Measurements from ENCODE around the gene DUSP12. TPM values are rescaled to one million over a fixed set of nuclear protein-coding genes. Genes with fewer than 3 reads are reported as not detected.

DUSP12 gene
- total and polyA plus RNA-seq, 2 donors (not counting 3 experiments of a cell fraction or from before 2014, with no cell fraction given) = 26.8 to 31.6 TPM

DNA sequence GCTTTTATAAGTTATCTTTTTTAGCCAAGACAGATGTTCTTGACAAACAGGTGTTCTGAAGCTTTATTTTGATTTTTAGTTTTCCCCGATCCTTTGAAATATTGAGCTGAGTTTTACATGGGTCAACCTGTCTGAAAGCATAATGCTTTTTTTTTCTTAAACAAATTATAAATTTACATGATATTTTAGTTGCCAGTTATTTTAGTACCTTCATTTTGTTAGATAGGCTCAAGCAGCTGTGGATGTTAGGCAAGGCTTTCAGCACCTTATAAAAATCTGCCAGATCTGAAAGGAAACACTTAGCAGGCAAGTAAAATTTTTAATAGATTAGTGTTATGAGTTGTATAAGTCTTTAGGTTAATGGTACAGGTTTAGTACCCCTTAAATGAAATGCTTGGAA, 50.2 kb downstream of the DUSP12 start:
- CTCF ChIA-PET = interaction anchor here (1.5 kb wide), 1 partner anchor 237 kb away, joined by 6 read pairs; no protein-coding TSS in a partner anchor
- no peaks in the 10 kb centered on the region for H3K9me3 ChIP-seq (replicated peaks; ENCODE audit: control insufficient read depth, insufficient read depth, low read length)
- H3K36me3 ChIP-seq (ENCODE audit: control insufficient read depth in 2 of 2, extremely low read depth in 1 of 2, insufficient read depth in 2 of 2, low read length in 2 of 2) = peaks cover 4 to 12% of the 10 kb centered on the region in 2 experiments
- no peaks in the 10 kb centered on the region for H3K9me1 ChIP-seq (replicated peaks; ENCODE audit: control insufficient read depth, extremely low read depth, insufficient read depth, low read length)
- no TSS peak for BruUV-seq (replicated peaks)
- no peak overlapping the region for H3K4me3 ChIP-seq (replicated peaks in 1 of 3; ENCODE audit: insufficient read depth in 1 of 3, low read depth in 1 of 3, low read length in 3 of 3)
- H3K4me2 ChIP-seq (ENCODE audit: insufficient read depth, low read length) = no peak overlapping the region
- no peak overlapping the region for H3K27ac ChIP-seq (ENCODE audit: insufficient read depth, low read depth, low read length)
- no peaks in the 10 kb centered on the region for H3K4me1 ChIP-seq (ENCODE audit: control insufficient read depth, extremely low read depth, insufficient read depth, low read length)
- H3K27me3 ChIP-seq (ENCODE audit: control insufficient read depth in 2 of 2, insufficient read depth in 2 of 2, low read length in 2 of 2) = no peaks in the 10 kb centered on the region
- POLR2A ChIA-PET = interaction anchor here (0.6 kb wide), 1 partner anchor 206 kb away, joined by 4 read pairs; no protein-coding TSS in a partner anchor
- DNase-seq (ENCODE audit: low read depth, low spot score) = no peak
- dilution Hi-C loops (cut with MboI; ENCODE audit: extremely low pct_ligation_motif_present, low sequenced_read_pairs) (no loop called here), intact Hi-C loops (cut with micrococcal nuclease) (no loop called here)
- no peak overlapping the region for H2AFZ ChIP-seq (ENCODE audit: low read depth, low read length)
- TF ChIP-seq JUN (IDR thresholded peaks at IDR 0.05; ENCODE audit: borderline replicate concordance, insufficient read depth, insufficient read length, low read depth) = no peak
- no peak for TF ChIP-seq MAX (IDR thresholded peaks at IDR 0.05; ENCODE audit: insufficient read depth, insufficient read length)
- H4K20me1 ChIP-seq (replicated peaks; ENCODE audit: control insufficient read depth, extremely low read depth, insufficient read depth, low read length) = no peaks in the 10 kb centered on the region
- FAIRE-seq = no peak
- peaks cover 2% of the 10 kb centered on the region for H3K79me2 ChIP-seq (ENCODE audit: control insufficient read depth, insufficient read depth, low read length)
- no peak overlapping the region for H3K9ac ChIP-seq (replicated peaks; ENCODE audit: extremely low read depth, insufficient read depth, low read length)

DNA sequence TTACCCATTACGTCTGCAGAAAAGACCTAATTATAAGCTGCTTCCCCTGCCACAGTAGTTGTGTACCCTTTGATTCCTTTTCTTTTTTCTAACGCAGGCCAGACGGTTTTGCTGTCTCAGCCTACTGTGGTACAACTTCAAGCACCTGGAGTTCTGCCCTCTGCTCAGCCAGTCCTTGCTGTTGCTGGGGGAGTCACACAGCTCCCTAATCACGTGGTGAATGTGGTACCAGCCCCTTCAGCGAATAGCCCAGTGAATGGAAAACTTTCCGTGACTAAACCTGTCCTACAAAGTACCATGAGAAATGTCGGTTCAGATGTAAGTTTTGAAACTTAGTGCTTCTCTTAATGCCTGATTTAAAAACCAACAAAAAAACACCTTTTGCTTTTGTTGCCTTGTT, 52.4 kb downstream of the DUSP12 start:
- no peak for DNase-seq (ENCODE audit: low read depth, low spot score)
- Histone ChIP-seq H4K20me1 (replicated peaks; ENCODE audit: control insufficient read depth, extremely low read depth, insufficient read depth, low read length) (peaks cover 2% of the 10 kb centered on the region), H3K9me3 (replicated peaks; ENCODE audit: control insufficient read depth, insufficient read depth, low read length) (no peaks in the 10 kb centered on the region), H3K4me2 (ENCODE audit: insufficient read depth, low read length) (no peak overlapping the region), H3K27ac (ENCODE audit: insufficient read depth, low read depth, low read length) (no peak overlapping the region), H3K36me3 (ENCODE audit: control insufficient read depth in 2 of 2, extremely low read depth in 1 of 2, insufficient read depth in 2 of 2, low read length in 2 of 2) (peaks cover 4 to 9% of the 10 kb centered on the region in 2 experiments), H3K79me2 (ENCODE audit: control insufficient read depth, insufficient read depth, low read length) (no peaks in the 10 kb centered on the region), H3K27me3 (ENCODE audit: control insufficient read depth in 2 of 2, insufficient read depth in 2 of 2, low read length in 2 of 2) (no peaks in the 10 kb centered on the region), H3K9me1 (replicated peaks; ENCODE audit: control insufficient read depth, extremely low read depth, insufficient read depth, low read length) (no peaks in the 10 kb centered on the region), H2AFZ (ENCODE audit: low read depth, low read length) (no peak overlapping the region), H3K9ac (replicated peaks; ENCODE audit: extremely low read depth, insufficient read depth, low read length) (no peak overlapping the region), H3K4me1 (ENCODE audit: control insufficient read depth, extremely low read depth, insufficient read depth, low read length) (no peaks in the 10 kb centered on the region), H3K4me3 (replicated peaks in 1 of 3; ENCODE audit: insufficient read depth in 1 of 3, low read depth in 1 of 3, low read length in 3 of 3) (no peak overlapping the region)
- POLR2A ChIA-PET = no interaction called here
- no TSS peak for BruUV-seq (replicated peaks)
- TF ChIP-seq EZH2 (IDR thresholded peaks at IDR 0.05; ENCODE audit: borderline replicate concordance, low read depth, low read length, severe bottlenecking) (no peak), MYC (IDR thresholded peaks at IDR 0.05; ENCODE audit: low read depth, low read length) (no peak), MAX (IDR thresholded peaks at IDR 0.05; ENCODE audit: insufficient read depth, insufficient read length) (no peak)
- CTCF ChIA-PET = interaction anchor here (1.2 to 2.2 kb wide), 3 partner anchors 11 to 235 kb away, joined by 3 to 15 read pairs (median 3); partner anchors contain the start of gene OLFML2B
- dilution Hi-C loops (cut with MboI; ENCODE audit: extremely low pct_ligation_motif_present, low sequenced_read_pairs) = no loop called here
- FAIRE-seq = no peak
- intact Hi-C loops (cut with micrococcal nuclease) = no loop called here

Measured in endothelial cell of umbilical vein (primary cell).